Neural cell (in vitro differentiated cells): ENCODE results near the gene GPR42. TPM values are rescaled to one million over a fixed set of nuclear protein-coding genes. Genes with fewer than 3 reads are reported as not detected.

Source experiments
- H2AFZ ChIP-seq: fragments of 200-600, 300-800 bp; sonication (generic), shearing (Covaris generic); 2 replicates; pipeline ENCODE4 v1.6.0; 2014; ENCODE audit warnings: low read depth, mild to moderate bottlenecking, antibody characterized with exemption, low read length, moderate library complexity
- H3F3A ChIP-seq: fragments of 200-600 bp; shearing (Covaris generic); 2 replicates; pipeline ENCODE4 v1.6.1; 2016; ENCODE audit warnings: mild to moderate bottlenecking, moderate library complexity, mixed read lengths, antibody characterized with exemption, low read length; ENCODE audit not compliant: insufficient read depth, poor library complexity, severe bottlenecking
- H3K27ac ChIP-seq: fragments of 200-600, 300-800 bp; sonication (generic), shearing (Covaris generic); 2 replicates; pipeline ENCODE4 v1.5.1; 2014; ENCODE audit warnings: mild to moderate bottlenecking, low read length, moderate library complexity
- H3K27me3 ChIP-seq: fragments of 300-800, 200-600 bp; sonication (generic), shearing (Covaris generic); 2 replicates; pipeline ENCODE4 v1.6.0; 2014; ENCODE audit warnings: mild to moderate bottlenecking, low read depth, low read length, moderate library complexity; ENCODE audit not compliant: insufficient read depth
- H3K36me3 ChIP-seq: fragments of 300-800, 200-600 bp; sonication (generic), shearing (Covaris generic); 2 replicates; pipeline ENCODE4 v1.5.1; 2014; ENCODE audit warnings: mild to moderate bottlenecking, antibody characterized with exemption, low read length, moderate library complexity; ENCODE audit not compliant: insufficient read depth
- H3K4me2 ChIP-seq: fragments of 300-800, 200-600 bp; sonication (generic), shearing (Covaris generic); 2 replicates; pipeline ENCODE4 v1.6.0; 2014; ENCODE audit warnings: mild to moderate bottlenecking, low read length
- H3K4me3 ChIP-seq: fragments of 300-800, 200-600 bp; sonication (generic), shearing (Covaris generic); 2 replicates; pipeline ENCODE4 v1.5.1; 2014; ENCODE audit warnings: mild to moderate bottlenecking, low read length, moderate library complexity
- H3K79me2 ChIP-seq: fragments of 200-600 bp; shearing (Covaris generic); replicated peaks from 2 replicates; pipeline ENCODE4 v1.6.0; 2014; ENCODE audit warnings: mild to moderate bottlenecking, low read length, moderate library complexity; ENCODE audit not compliant: insufficient read depth
- H3K9ac ChIP-seq: fragments of 300-800, 200-600 bp; sonication (generic), shearing (Covaris generic); 2 replicates; pipeline ENCODE4 v1.6.1; 2016; ENCODE audit warnings: mild to moderate bottlenecking, low read length, mixed read lengths
- H3K9me2 ChIP-seq: fragments of 200-600 bp; shearing (Covaris generic); 2 replicates; pipeline ENCODE4 v1.6.1; 2016; ENCODE audit warnings: mild to moderate bottlenecking, low read length, mixed read lengths; ENCODE audit not compliant: insufficient read depth
- H3K9me3 ChIP-seq: fragments of 200-600, 300-800 bp; sonication (generic), shearing (Covaris generic); 2 replicates; pipeline ENCODE4 v1.6.1; 2016; ENCODE audit warnings: mild to moderate bottlenecking, mixed run types, low read length, moderate library complexity, mixed read lengths
- H4K20me1 ChIP-seq: fragments of 200-600 bp; shearing (Covaris generic); 2 replicates; pipeline ENCODE4 v1.6.1; 2016; ENCODE audit warnings: mild to moderate bottlenecking, mixed run types; ENCODE audit not compliant: insufficient read depth
- EP300 ChIP-seq: fragments of 450-650 bp; conservative IDR thresholded peaks from 2 replicates; pipeline ENCODE4 v1.6.1; 2014; ENCODE audit warnings: antibody characterized with exemption, mild to moderate bottlenecking, moderate library complexity; ENCODE audit not compliant: poor library complexity, severe bottlenecking
- EZH2 ChIP-seq: fragments of 200-600, 300-800 bp; shearing (Covaris generic), sonication (generic); IDR thresholded peaks from 2 replicates; pipeline ENCODE4 v1.6.1; 2014; ENCODE audit warnings: antibody characterized with exemption, low read length, borderline replicate concordance, mild to moderate bottlenecking; ENCODE audit not compliant: insufficient read depth, poor library complexity, severe bottlenecking
- MXI1 ChIP-seq: fragments of 450-650 bp; conservative IDR thresholded peaks from 2 replicates; pipeline ENCODE4 v1.6.1; 2014; ENCODE audit warnings: antibody characterized with exemption, mild to moderate bottlenecking; ENCODE audit not compliant: poor library complexity, severe bottlenecking
- POLR2AphosphoS5 ChIP-seq: IDR thresholded peaks from 2 replicates; pipeline ENCODE4 v1.6.1; 2012
- RAD21 ChIP-seq: fragments of 450-650 bp; conservative IDR thresholded peaks from 2 replicates; pipeline ENCODE4 v1.6.1; 2014; ENCODE audit warnings: antibody characterized with exemption, mild to moderate bottlenecking, moderate library complexity
- SMC3 ChIP-seq: fragments of 450-650 bp; conservative IDR thresholded peaks from 2 replicates; pipeline ENCODE4 v1.6.1; 2014; ENCODE audit warnings: antibody characterized with exemption, mild to moderate bottlenecking, moderate library complexity; ENCODE audit not compliant: poor library complexity
- TAF1 ChIP-seq: IDR thresholded peaks from 2 replicates; pipeline ENCODE4 v1.6.1; 2012; ENCODE audit warnings: low read depth
- polyA plus RNA-seq: library from polyadenylated mRNA; depleted of rRNA; stranded (reverse); fragments of >200 nt; gene quantifications from 2 replicates; pipeline ENCODE4 v1.2.3, GENCODE V29; 2014
- TF ChIP-seq, protein P1 (sequence below): IDR thresholded peaks from 2 replicates; pipeline ENCODE4 v1.6.1; 2012; ENCODE audit warnings: borderline replicate concordance
- TF ChIP-seq, protein P2 (sequence below): fragments of 450-650 bp; IDR thresholded peaks from 2 replicates; pipeline ENCODE4 v1.5.1; 2014; ENCODE audit warnings: antibody characterized with exemption, mild to moderate bottlenecking, moderate library complexity; ENCODE audit not compliant: poor library complexity, severe bottlenecking

The GPR42 gene
- polyA plus RNA-seq, 1 donor from 2014 or later, result not detected

DNA sequence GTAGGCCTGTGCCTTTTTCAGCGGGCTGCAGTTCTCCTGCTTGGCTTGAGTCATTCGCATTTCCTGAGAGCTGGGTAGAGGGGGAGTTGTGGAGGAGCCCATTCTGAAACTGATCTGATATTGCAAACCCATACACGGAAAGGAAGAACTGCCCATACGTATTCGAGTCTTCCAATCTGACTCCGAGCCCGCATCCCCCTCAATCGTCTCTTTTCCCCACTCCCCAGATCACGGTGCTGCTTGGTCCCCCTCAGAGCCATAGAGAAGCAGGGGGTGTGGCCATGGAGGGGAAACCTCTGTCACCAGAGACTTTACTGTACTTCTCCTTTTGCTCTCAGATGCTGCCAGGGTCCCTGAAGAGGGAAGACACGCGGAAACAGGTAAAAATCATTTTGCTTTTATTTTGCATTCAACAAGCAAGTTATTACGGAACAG lies 42.0 kb upstream of the GPR42 start, which contains the start of gene CD22:
CD22 (plus strand) TSS at position 337 of the 435 bp plus-strand sequence. CDS start 2,854 bp downstream, outside the sequence.
- Histone ChIP-seq H3K4me2 (no peak within 1 kb of the TSS), H3K36me3 (no peaks in the 10 kb centered on the region), H3K27me3 (no peaks in the 10 kb centered on the region), H3K9me3 (no peaks in the 10 kb centered on the region), H3F3A (no peaks in the 10 kb centered on the region), H3K27ac (no peak within 1 kb of the TSS), H2AFZ (no peak within 1 kb of the TSS), H3K79me2 (no peaks in the 10 kb centered on the region), H3K9ac (no peak within 1 kb of the TSS), H3K4me3 (no peak within 1 kb of the TSS), H3K9me2 (no peaks in the 10 kb centered on the region), H4K20me1 (no peaks in the 10 kb centered on the region)
- TF ChIP-seq TAF1 (no peak), EZH2 (no peak), POLR2AphosphoS5 (no peak)
- TF ChIP-seq, protein P1, sequence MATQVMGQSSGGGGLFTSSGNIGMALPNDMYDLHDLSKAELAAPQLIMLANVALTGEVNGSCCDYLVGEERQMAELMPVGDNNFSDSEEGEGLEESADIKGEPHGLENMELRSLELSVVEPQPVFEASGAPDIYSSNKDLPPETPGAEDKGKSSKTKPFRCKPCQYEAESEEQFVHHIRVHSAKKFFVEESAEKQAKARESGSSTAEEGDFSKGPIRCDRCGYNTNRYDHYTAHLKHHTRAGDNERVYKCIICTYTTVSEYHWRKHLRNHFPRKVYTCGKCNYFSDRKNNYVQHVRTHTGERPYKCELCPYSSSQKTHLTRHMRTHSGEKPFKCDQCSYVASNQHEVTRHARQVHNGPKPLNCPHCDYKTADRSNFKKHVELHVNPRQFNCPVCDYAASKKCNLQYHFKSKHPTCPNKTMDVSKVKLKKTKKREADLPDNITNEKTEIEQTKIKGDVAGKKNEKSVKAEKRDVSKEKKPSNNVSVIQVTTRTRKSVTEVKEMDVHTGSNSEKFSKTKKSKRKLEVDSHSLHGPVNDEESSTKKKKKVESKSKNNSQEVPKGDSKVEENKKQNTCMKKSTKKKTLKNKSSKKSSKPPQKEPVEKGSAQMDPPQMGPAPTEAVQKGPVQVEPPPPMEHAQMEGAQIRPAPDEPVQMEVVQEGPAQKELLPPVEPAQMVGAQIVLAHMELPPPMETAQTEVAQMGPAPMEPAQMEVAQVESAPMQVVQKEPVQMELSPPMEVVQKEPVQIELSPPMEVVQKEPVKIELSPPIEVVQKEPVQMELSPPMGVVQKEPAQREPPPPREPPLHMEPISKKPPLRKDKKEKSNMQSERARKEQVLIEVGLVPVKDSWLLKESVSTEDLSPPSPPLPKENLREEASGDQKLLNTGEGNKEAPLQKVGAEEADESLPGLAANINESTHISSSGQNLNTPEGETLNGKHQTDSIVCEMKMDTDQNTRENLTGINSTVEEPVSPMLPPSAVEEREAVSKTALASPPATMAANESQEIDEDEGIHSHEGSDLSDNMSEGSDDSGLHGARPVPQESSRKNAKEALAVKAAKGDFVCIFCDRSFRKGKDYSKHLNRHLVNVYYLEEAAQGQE, result no peak
- TF ChIP-seq, protein P2, sequence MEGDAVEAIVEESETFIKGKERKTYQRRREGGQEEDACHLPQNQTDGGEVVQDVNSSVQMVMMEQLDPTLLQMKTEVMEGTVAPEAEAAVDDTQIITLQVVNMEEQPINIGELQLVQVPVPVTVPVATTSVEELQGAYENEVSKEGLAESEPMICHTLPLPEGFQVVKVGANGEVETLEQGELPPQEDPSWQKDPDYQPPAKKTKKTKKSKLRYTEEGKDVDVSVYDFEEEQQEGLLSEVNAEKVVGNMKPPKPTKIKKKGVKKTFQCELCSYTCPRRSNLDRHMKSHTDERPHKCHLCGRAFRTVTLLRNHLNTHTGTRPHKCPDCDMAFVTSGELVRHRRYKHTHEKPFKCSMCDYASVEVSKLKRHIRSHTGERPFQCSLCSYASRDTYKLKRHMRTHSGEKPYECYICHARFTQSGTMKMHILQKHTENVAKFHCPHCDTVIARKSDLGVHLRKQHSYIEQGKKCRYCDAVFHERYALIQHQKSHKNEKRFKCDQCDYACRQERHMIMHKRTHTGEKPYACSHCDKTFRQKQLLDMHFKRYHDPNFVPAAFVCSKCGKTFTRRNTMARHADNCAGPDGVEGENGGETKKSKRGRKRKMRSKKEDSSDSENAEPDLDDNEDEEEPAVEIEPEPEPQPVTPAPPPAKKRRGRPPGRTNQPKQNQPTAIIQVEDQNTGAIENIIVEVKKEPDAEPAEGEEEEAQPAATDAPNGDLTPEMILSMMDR, result no peak

DNA sequence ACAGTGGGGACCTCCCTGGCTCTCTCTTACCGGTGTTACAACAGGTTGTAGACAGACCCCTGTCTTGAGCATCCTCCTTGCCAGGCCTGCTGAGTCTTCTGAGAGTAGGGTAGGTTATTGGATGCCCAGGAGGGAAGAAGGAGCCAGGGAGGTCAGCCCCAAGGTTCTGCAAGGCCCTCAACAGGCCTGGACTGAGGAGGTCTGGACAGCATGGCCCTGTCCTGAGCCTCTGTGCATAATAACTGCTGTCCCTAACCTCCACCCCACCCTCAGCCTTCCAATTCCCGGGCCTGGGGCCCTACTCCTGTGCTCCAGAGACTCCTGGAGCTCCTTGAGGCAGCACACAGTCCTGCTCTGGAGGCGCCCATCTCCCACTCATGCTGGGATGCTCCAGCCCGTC lies 41.5 kb upstream of the GPR42 start:
- H3K36me3 ChIP-seq, result no peaks in the 10 kb centered on the region
- no peaks in the 10 kb centered on the region for H3K27me3 ChIP-seq
- no peaks in the 10 kb centered on the region for H3K9me3 ChIP-seq
- no peak overlapping the region for H3K4me3 ChIP-seq
- H3K9ac ChIP-seq, result no peak overlapping the region
- no peak overlapping the region for H3K4me2 ChIP-seq
- no peak overlapping the region for H3K27ac ChIP-seq
- TF ChIP-seq RAD21, result no peak
- TF ChIP-seq TAF1, result no peak
- TF ChIP-seq MXI1, result no peak
- no peak for TF ChIP-seq SMC3
- TF ChIP-seq, protein P2, result no peak
- TF ChIP-seq EZH2, result no peak
- TF ChIP-seq POLR2AphosphoS5, result no peak
- TF ChIP-seq EP300, result no peak
- TF ChIP-seq, protein P1, result no peak
- no peaks in the 10 kb centered on the region for H4K20me1 ChIP-seq
- no peaks in the 10 kb centered on the region for H3F3A ChIP-seq
- no peaks in the 10 kb centered on the region for H3K79me2 ChIP-seq
- H2AFZ ChIP-seq, result no peak overlapping the region
- H3K9me2 ChIP-seq, result no peaks in the 10 kb centered on the region
